Measurements from ENCODE around the gene RBM12. TPM values are rescaled to one million over a fixed set of nuclear protein-coding genes. Genes with fewer than 3 reads are reported as not detected.

The RBM12 gene
- total RNA-seq, 4 donors from 2014 or later = 22.8 to 35.4 (median 24.2) TPM

GRCh38 chr20:35615667-35616464 is 48.8 kb downstream of the RBM12 start, which contains the start of gene SPAG4:
SPAG4 (plus strand) TSS chr20:35615829; CDS start chr20:35616004, 175 bp downstream.
- TF ChIP-seq CTCF (IDR thresholded peaks at IDR 0.05; ENCODE audit: low read depth) = no peak

GRCh38 chr20:35611482-35611881 is 53.2 kb downstream of the RBM12 start:
- no peak for TF ChIP-seq CTCF (IDR thresholded peaks at IDR 0.05; ENCODE audit: low read depth)

GRCh38 chr20:35610833-35611427 is 53.8 kb downstream of the RBM12 start:
- TF ChIP-seq CTCF (IDR thresholded peaks at IDR 0.05; ENCODE audit: low read depth) = no peak

GRCh38 chr20:35607003-35607735 is 57.5 kb downstream of the RBM12 start:
- no peak for TF ChIP-seq CTCF (IDR thresholded peaks at IDR 0.05; ENCODE audit: low read depth)

GRCh38 chr20:35606127-35606526 is 58.6 kb downstream of the RBM12 start:
- TF ChIP-seq CTCF (IDR thresholded peaks at IDR 0.05; ENCODE audit: low read depth) = no peak

GRCh38 chr20:35604449-35604747 is 60.3 kb downstream of the RBM12 start:
- TF ChIP-seq CTCF (IDR thresholded peaks at IDR 0.05; ENCODE audit: low read depth) = no peak

Measured in subcutaneous adipose tissue (tissue), 4 donors.